SK-N-SH (cell line): ENCODE measurements around the gene ASCC3. TPM values are rescaled to one million over a fixed set of nuclear protein-coding genes. Genes with fewer than 3 reads are reported as not detected.

ENCODE experiments used
- CTCF ChIA-PET: fragments of 300-600, 350-600 bp; formaldehyde crosslinking; extraction: SDS; loops from one replicate; lab custom pipeline; 2021; lab: Yijun Ruan, JAX
- POLR2A ChIA-PET: fragments of 350-600 bp; sonication (Branson Sonifier 250); formaldehyde crosslinking; extraction: SDS; loops from one replicate; lab custom pipeline; 2020; ENCODE audit warnings: antibody characterized with exemption, inconsistent platforms; lab: Yijun Ruan, JAX
- DNase-seq: peaks from one replicate; pipeline ENCODE4 v3.0.0; 2012
- H2AFZ ChIP-seq: fragments of 200-600 bp; sonication (generic); 2 replicates; pipeline ENCODE4 v1.8.1; 2016; ENCODE audit warnings: antibody characterized with exemption, mild to moderate bottlenecking, low read depth
- H3F3A ChIP-seq: fragments of 200-600 bp; sonication (generic); replicated peaks from 2 replicates; pipeline ENCODE3; 2016; ENCODE audit warnings: antibody characterized with exemption, mild to moderate bottlenecking; ENCODE audit not compliant: insufficient read depth
- H3K27ac ChIP-seq, 2 experiments: fragments of 200-500 bp in 1 of 2; fragments of 200-600 bp in 1 of 2; sonication (Bioruptor generic) in 1 of 2; sonication (generic), shearing (Covaris generic) in 1 of 2; 2 replicates each; pipeline versions ENCODE4 v1.5.1 to v1.6.1; 2014 to 2016; ENCODE audit warnings: low read depth in 2 of 2, inconsistent platforms in 1 of 2, low read length in 1 of 2, mild to moderate bottlenecking in 1 of 2, mixed read lengths in 1 of 2
- H3K27me3 ChIP-seq: fragments of 200-600 bp; sonication (generic), shearing (Covaris generic); 2 replicates; pipeline ENCODE4 v1.6.1; 2016; ENCODE audit warnings: mixed run types; ENCODE audit not compliant: insufficient read depth
- H3K36me3 ChIP-seq, 2 experiments: fragments of 200-500 bp in 1 of 2; fragments of 200-600 bp in 1 of 2; sonication (Bioruptor generic) in 1 of 2; sonication (generic) in 1 of 2; replicated peaks in 1 of 2; 2 replicates each; pipeline versions ENCODE3 to v1.5.1; 2014 to 2016; ENCODE audit warnings: low read length in 1 of 2, mild to moderate bottlenecking in 1 of 2; ENCODE audit not compliant: insufficient read depth in 2 of 2, control insufficient read depth in 1 of 2
- H3K4me1 ChIP-seq, 2 experiments: fragments of 200-500 bp in 1 of 2; fragments of 200-600 bp in 1 of 2; sonication (Bioruptor generic) in 1 of 2; sonication (generic), shearing (Covaris generic) in 1 of 2; 2 replicates each; pipeline versions ENCODE4 v1.5.1 to v1.6.1; 2014 to 2016; ENCODE audit warnings: low read depth in 1 of 2, low read length in 1 of 2, mixed run types in 1 of 2; ENCODE audit not compliant: insufficient read depth in 2 of 2, control insufficient read depth in 1 of 2
- H3K4me2 ChIP-seq: fragments of 200-600 bp; sonication (generic), shearing (Covaris generic); 2 replicates; pipeline ENCODE4 v1.6.1; 2017; ENCODE audit warnings: mixed run types
- H3K4me3 ChIP-seq, 2 experiments: fragments of 200-500 bp in 1 of 2; fragments of 200-600 bp in 1 of 2; sonication (Bioruptor generic) in 1 of 2; sonication (generic), shearing (Covaris generic) in 1 of 2; 2 replicates each; pipeline versions ENCODE4 v1.5.1 to v1.8.1; 2014 to 2016; ENCODE audit warnings: low read depth in 2 of 2, inconsistent platforms in 1 of 2, low read length in 1 of 2, mild to moderate bottlenecking in 1 of 2, mixed read lengths in 1 of 2, moderate library complexity in 1 of 2
- H3K79me2 ChIP-seq: fragments of 200-600 bp; sonication (generic); 2 replicates; pipeline ENCODE4 v1.8.1; 2017; ENCODE audit warnings: mild to moderate bottlenecking; ENCODE audit not compliant: insufficient read depth
- H3K9ac ChIP-seq: fragments of 200-600 bp; sonication (generic); 2 replicates; pipeline ENCODE4 v1.6.1; 2017; ENCODE audit warnings: mixed run types
- H3K9me2 ChIP-seq: fragments of 200-600 bp; sonication (generic); 2 replicates; pipeline ENCODE4 v1.6.1; 2017; ENCODE audit warnings: mixed run types
- H3K9me3 ChIP-seq: fragments of 200-600 bp; sonication (generic); 2 replicates; pipeline ENCODE4 v1.6.1; 2017; ENCODE audit warnings: mixed run types, mild to moderate bottlenecking, moderate library complexity
- H4K20me1 ChIP-seq: fragments of 200-600 bp; sonication (generic); 2 replicates; pipeline ENCODE4 v1.6.1; 2017; ENCODE audit warnings: mild to moderate bottlenecking, mixed run types; ENCODE audit not compliant: insufficient read depth
- ELF1 ChIP-seq: IDR thresholded peaks from 2 replicates; pipeline ENCODE4 v1.4.0; 2012
- FOXM1 ChIP-seq: IDR thresholded peaks from 2 replicates; pipeline ENCODE4 v1.4.0; 2012; ENCODE audit warnings: low read depth, mild to moderate bottlenecking
- MXI1 ChIP-seq: IDR thresholded peaks from 2 replicates; pipeline ENCODE4 v1.6.1; 2012; ENCODE audit warnings: mild to moderate bottlenecking, low read depth, low read length, improper control_type of control experiment
- NRF1 ChIP-seq: IDR thresholded peaks from 2 replicates; pipeline ENCODE4 v1.6.1; 2012; ENCODE audit warnings: low read depth, mild to moderate bottlenecking, low read length
- PBX3 ChIP-seq: IDR thresholded peaks from 2 replicates; pipeline ENCODE4; 2012
- RAD21 ChIP-seq: IDR thresholded peaks from 2 replicates; pipeline ENCODE4 v1.6.1; 2012; ENCODE audit warnings: mild to moderate bottlenecking, low read length
- RCOR1 ChIP-seq: fragments of 150-350 bp; IDR thresholded peaks from 2 replicates; pipeline ENCODE4 v1.6.1; 2017; ENCODE audit warnings: antibody characterized with exemption, low read length
- REST ChIP-seq: IDR thresholded peaks from 2 replicates; pipeline ENCODE4 v1.6.1; 2012; ENCODE audit warnings: mild to moderate bottlenecking, low read depth, low read length, moderate library complexity
- RFX5 ChIP-seq: IDR thresholded peaks from 2 replicates; pipeline ENCODE4 v1.6.1; 2012; ENCODE audit warnings: mild to moderate bottlenecking, improper control_type of control experiment, low read length
- RXRA ChIP-seq: IDR thresholded peaks from 2 replicates; pipeline ENCODE4 v1.4.0; 2012; ENCODE audit warnings: low read depth, mild to moderate bottlenecking, borderline replicate concordance
- SMC3 ChIP-seq: IDR thresholded peaks from 2 replicates; pipeline ENCODE4 v1.6.1; 2012; ENCODE audit warnings: low read depth, low read length, improper control_type of control experiment
- TAF1 ChIP-seq: IDR thresholded peaks from 2 replicates; pipeline ENCODE4 v1.6.1; 2012; ENCODE audit warnings: low read depth, mild to moderate bottlenecking, low read length, moderate library complexity, borderline replicate concordance
- TCF12 ChIP-seq: IDR thresholded peaks from 2 replicates; pipeline ENCODE4 v1.4.0; 2012
- YY1 ChIP-seq: IDR thresholded peaks from 2 replicates; pipeline ENCODE4 v1.4.0; 2012; ENCODE audit warnings: low read depth, mild to moderate bottlenecking
- WGBS: methylation state at CpG from one replicate; pipeline ENCODE4 v1.1.6; 2017; ENCODE audit warnings: low lambda C conversion rate; 5-methylcytosine and 5-hydroxymethylcytosine counted together
- polyA plus RNA-seq, 3 experiments: library from polyadenylated mRNA; depleted of rRNA; stranded (reverse); fragments of >200 nt; gene quantifications; 2 replicates each; pipeline ENCODE4 v1.2.3, GENCODE V29; 2012
- TF ChIP-seq, protein P1 (sequence below): IDR thresholded peaks from 2 replicates; pipeline ENCODE4 v1.4.0; 2012; ENCODE audit warnings: low read depth, borderline replicate concordance

The ASCC3 gene
- polyA plus RNA-seq, 1 of the 3 experiments (the other 2 are of a cell fraction) = 17.9 TPM

DNA sequence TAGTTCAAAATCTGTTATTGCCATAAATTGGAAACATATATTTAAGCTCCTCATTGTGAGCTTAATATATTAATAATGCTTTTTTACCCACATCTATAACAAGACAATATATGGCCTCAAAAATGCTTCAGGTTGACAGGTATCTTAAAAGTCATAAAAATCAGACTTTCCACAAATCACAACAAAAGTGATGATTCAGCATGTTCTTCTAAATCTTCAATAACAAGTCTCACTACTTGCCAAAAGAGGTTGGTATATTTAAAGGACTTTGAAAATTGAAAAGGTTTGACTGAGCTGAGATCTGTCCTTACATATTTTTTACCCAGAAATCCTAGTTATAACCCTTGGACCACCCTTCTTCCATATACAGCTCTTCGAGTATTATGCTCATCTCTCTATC is 41.7 kb downstream of the ASCC3 start:
- H3K36me3 ChIP-seq = peaks cover 2 to 37% of the 10 kb centered on the region in 2 experiments
- no peak overlapping the region for H3K9ac ChIP-seq
- no peak overlapping the region for H3K27ac ChIP-seq
- no peak for TF ChIP-seq RCOR1
- no peak for TF ChIP-seq YY1
- no peak for TF ChIP-seq RAD21
- no peak for TF ChIP-seq PBX3
- no peak for TF ChIP-seq RFX5
- TF ChIP-seq SMC3 = no peak
- no peak for TF ChIP-seq TCF12
- TF ChIP-seq MXI1 = no peak
- TF ChIP-seq, protein P1, sequence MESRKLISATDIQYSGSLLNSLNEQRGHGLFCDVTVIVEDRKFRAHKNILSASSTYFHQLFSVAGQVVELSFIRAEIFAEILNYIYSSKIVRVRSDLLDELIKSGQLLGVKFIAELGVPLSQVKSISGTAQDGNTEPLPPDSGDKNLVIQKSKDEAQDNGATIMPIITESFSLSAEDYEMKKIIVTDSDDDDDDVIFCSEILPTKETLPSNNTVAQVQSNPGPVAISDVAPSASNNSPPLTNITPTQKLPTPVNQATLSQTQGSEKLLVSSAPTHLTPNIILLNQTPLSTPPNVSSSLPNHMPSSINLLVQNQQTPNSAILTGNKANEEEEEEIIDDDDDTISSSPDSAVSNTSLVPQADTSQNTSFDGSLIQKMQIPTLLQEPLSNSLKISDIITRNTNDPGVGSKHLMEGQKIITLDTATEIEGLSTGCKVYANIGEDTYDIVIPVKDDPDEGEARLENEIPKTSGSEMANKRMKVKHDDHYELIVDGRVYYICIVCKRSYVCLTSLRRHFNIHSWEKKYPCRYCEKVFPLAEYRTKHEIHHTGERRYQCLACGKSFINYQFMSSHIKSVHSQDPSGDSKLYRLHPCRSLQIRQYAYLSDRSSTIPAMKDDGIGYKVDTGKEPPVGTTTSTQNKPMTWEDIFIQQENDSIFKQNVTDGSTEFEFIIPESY = no peak
- no peak for TF ChIP-seq RXRA
- no peak for TF ChIP-seq NRF1
- TF ChIP-seq FOXM1 = no peak
- no peak for TF ChIP-seq TAF1
- no peak for TF ChIP-seq REST
- no peak for TF ChIP-seq ELF1
- DNase-seq = no peak
- no peak overlapping the region for H3K4me3 ChIP-seq
- no peak overlapping the region for H3K4me2 ChIP-seq
- WGBS = 100% methylated on average over 1 of the region's 1 CpG
- H3K79me2 ChIP-seq = peaks cover 81% of the 10 kb centered on the region
- no peak overlapping the region for H2AFZ ChIP-seq
- no peaks in the 10 kb centered on the region for H3K27me3 ChIP-seq
- POLR2A ChIA-PET = no interaction called here
- CTCF ChIA-PET = no interaction called here
- peaks cover 3% of the 10 kb centered on the region for H3F3A ChIP-seq
- no peaks in the 10 kb centered on the region for H3K9me3 ChIP-seq
- no peaks in the 10 kb centered on the region for H3K9me2 ChIP-seq
- no peaks in the 10 kb centered on the region for H3K4me1 ChIP-seq
- peaks cover 7% of the 10 kb centered on the region; the same call in 1 of the 2 replicates for H4K20me1 ChIP-seq
